Inflammatory macrophage treated with lipopolysaccharide for 4 hours (primary cell): ENCODE data around the gene MTERF1.
"Not testable (repeated sequence)": the region's sequence is repeated elsewhere in the genome, so short reads cannot be mapped to it uniquely, and the experiment has no call there.

ENCODE experiments used
- DNase-seq: peaks from one replicate; pipeline ENCODE4 v3.0.0-alpha.2; 2020

MTERF1 gene

DNA sequence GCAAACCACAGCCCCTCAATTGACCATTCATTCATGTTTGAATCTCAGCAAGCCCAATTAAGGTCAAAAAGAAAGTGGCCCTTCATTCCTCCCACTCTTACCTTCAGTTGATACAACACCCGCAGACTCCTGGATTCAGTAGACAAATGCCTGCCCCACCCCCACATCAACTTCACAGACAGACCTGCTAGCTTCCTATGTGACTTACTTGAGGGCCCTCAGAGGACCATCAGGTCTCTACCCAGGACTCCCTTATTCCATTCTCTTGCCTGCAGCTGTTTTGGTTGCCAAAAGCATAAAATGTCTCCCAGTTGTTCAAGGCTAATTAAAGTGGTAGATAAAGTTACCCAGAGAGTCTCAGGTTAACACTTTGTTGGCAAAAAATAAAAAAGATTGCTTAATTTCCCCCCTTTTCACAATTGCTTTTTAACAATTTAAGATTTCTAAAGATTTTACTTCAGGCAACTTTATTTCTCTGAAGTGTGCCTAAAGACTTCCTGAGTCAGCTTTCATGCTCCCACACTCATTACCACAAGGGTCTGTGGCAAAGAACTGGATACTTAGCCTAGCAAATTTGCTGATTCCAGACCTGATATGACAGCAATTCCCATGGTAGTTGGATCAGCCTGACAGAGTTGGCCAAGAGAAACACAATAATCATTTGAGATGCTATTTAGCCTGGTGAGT, 3.3 kb upstream of the MTERF1 start:
- DNase-seq = no peak

DNA sequence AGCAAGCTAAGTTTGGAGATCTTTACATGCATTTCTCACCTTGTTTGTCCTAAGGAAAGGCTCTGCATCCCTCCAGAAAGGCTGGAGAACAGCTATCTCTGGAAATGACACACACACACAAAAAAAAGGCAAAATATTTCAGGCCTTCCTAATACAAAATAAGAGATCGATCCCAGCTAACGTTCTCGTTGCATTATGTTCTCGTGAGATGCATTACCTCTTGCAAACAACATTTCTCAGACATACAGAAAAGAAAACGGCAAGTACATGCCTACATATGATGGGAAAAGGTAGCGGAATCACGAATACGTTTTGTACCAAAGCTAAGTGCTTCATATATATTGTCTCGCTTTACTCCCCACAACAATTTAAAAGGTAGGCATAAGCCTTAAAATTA, 488 bp downstream of the MTERF1 start:
- DNase-seq = no peak

DNA sequence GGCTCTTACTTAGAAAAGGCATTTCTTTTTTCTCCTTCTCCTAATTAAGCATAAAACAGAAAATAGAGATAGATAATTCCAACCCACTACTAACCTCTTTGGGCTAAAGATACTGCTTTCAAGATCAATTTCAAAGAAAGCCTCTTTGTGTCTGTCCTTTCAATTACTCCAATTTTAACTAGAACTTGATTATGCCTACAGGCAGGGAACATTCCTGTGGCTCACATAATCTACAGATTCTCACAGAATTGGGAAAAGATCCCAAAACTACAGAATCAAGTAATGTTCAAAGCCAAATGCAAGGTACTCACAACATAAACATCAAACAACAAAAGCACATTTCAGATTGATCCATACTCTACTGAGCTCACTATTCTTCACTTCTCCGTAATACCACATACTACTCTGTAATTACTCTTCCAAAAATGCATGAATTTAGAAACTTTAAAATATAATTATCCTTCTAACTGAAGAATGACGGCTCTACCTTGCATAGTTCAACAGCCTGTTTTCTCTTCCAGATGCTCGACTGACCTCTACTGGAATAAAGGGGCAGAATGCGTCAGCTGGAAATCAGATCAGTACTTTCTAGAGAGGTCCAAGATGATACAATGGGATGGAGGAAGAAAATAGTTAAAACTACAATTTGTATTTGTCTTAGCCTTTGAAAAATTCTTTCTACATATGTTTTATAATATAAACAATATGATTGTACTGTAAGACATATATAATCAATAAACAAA, 3.9 kb downstream of the MTERF1 start:
- DNase-seq = no peak

DNA sequence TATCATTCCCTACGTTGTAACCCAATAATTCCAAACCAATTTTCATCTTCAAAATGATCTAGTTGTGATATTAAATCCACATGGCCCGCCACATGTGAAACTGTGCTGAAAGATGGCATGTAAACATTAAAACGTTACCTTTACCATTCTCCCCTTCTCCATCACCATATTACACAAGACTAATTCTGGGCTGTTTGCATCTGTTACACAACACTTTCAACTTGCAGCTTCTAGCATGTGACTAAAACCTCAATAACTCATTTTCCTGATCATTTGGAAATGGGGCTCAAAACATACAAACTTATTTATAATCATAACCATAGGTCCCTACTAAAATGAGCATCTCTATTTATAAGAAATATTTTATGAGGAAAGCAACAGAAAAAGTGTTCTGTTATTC, 4.7 kb downstream of the MTERF1 start:
- peak; percentile 39 for DNase-seq

DNA sequence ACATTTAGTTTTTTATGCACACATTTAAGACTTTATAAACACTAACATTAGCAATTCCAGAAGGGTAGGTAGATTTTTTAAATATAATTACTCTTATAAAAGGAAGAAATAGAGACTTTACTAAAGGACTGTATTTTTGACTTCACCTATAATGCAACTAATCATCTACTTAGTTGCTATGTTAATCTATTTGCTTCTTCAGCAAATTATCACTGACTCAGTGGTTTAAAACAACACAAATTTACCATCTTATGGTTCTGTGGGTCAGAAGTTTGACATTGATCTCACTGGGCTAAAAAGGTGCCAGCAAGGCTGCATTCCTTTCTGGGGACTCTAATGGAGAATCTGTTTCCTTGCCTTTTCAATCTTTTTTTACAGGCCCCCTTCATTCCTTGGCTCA, 7.6 kb downstream of the MTERF1 start:
- DNase-seq = no peak

DNA sequence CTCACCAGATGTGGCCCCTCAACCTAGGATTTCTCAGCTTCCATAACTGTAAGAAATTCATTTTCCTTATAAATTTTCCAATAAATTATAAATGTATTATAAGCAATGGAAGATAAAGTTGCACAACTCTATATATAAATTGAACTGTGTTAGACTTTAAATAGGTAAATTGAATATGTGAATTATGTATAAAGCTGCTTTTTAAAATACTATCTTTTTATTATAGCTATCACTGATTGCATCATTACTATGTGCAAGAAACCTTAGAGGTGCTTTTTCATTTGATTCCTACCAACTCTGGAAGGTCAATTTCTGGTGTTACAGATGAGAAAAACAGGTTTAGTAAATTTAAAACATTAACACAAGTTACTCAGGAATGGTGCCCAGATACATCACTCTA, 8.4 kb downstream of the MTERF1 start:
- DNase-seq = no peak

DNA sequence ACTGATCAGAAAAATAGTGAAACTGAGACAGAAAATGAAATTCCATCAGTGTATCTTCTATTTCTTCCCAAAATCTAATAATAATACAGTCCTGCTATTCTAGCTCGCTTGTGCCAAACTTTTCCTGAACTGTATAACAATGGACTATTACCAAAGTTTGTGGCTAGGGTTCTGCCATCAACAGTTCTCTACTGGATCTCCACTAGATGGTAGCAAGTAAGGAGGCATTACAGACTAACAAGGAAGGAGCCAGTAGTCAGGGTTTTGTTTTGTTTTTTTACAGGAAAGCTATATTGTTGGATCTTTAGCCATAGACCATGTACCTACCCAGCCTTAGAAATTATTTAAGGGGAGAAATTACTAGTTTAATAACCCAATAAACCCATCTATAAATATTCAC, 10.8 kb downstream of the MTERF1 start:
- DNase-seq = no peak

DNA sequence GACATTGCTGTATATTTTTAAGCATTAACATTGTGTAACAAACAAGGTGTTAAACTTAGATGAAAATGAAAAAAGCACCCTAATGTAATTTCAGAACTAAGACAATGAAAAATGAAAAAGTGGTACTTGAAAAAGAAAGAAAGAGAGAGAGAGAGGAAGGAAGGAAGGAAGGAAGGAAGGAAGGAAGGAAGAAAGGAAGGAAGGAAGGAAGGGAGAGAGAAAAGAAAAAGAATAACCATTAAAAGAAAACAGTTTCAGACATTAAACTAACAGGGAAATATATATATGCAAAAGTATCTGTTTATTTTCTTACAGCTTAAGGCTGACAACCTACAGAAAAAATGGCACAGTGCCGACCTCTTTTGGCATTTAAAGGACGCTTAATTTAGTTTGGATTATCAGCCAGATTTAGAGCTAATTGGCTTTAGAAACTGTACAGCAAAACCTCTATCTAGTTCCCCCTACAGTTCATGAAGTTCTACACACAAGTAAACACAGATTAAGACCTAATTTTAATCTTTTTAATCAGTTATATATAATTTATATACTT, 13.8 kb downstream of the MTERF1 start:
- DNase-seq = no peak

DNA sequence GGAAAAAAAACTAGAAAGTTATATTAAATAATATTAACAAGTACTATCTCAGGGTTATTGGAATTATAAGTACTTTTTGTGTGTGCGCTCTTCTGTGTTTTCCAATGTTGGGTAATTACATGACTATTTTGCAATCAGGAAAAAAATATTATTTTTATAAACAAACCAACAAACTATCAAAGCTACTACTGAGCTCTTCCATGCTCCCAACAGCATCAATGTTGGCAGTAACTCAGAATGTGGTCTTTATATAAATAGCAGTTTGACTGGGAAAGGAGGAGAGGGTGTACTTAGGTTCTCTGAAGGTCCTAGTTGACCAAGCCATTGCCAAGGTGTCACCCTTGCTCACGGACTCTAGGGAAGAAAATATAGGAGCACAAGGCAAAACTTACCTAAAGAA, 15.0 kb downstream of the MTERF1 start:
- DNase-seq = no peak

DNA sequence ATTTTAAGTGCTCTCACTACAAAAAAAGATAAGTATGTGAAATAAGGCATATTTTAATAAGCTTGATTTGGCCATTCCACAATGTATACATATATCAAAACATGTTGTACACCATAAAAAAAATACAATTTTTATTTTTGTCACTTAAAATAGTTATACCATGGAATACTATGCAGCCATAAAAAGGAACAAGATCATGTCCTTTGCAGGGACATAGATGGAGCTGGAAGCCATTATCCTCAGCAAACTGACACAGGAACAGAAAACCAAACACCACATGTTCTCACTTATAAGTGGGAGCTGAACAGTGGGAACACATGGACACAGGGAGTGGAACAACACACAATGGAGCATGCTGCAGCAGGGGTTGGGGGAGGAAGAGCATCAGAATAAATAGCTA, 15.9 kb downstream of the MTERF1 start:
- DNase-seq = not testable (repeated sequence)

DNA sequence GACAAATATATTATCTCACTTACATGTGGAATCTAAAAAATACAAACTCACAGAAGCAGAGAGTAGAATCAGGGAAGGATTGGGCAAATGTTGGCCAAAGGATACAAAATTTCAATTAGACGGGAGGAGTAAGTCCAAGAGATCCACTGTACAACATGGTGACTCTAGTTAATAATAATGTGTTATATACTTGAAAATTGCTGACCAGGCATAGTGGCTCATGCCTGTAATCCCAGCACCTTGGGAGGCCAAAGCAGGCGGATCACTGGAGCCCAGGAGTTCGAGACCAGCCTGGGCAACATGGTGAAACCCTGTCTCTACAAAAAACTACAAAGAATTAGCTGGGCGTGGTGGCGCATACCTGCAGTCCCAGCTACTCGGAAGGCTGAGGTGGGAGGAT, 16.4 kb downstream of the MTERF1 start:
- DNase-seq = no peak

DNA sequence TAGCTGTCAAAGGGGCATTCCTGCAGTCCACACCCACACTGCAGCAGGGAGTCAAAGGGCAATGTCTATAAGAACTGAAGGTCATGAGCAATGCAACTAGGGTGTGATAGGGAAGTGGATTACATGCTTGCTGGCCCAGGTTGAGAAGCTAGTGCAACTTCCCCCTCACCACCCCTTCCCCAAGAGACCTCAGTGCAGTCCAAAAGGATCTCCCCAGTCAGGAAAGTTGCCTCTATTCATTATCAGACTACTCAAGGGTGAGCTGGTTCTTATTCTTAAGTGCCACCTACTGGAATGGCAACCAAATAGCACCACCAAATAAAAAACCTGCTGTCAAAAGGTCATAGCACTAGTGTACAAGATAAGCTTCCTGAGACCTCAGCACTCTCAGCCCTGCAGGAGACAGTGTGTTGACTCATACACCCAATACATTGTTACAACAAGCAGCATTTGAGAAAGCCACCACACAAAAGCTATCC, 28.2 kb downstream of the MTERF1 start:
- DNase-seq = peak; percentile 46

DNA sequence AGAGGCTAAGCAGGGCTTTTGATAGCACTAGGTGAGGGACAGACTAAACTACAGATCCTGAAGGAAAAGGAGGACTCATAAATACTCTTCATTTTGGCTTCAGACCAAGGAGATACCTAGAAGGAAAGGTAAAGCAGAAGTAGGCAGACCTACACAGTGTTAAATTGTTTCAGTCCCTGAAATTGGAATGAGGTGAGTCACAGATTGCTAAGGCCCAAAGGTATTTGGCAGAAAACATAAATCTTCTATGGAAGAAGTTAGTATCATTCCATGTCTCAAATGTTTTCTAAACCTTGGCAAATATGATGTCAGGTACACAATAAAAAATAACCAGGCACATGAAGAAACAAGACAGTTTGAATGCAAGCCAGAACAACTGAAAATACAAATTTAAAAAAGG, 30.0 kb downstream of the MTERF1 start:
- DNase-seq = no peak

DNA sequence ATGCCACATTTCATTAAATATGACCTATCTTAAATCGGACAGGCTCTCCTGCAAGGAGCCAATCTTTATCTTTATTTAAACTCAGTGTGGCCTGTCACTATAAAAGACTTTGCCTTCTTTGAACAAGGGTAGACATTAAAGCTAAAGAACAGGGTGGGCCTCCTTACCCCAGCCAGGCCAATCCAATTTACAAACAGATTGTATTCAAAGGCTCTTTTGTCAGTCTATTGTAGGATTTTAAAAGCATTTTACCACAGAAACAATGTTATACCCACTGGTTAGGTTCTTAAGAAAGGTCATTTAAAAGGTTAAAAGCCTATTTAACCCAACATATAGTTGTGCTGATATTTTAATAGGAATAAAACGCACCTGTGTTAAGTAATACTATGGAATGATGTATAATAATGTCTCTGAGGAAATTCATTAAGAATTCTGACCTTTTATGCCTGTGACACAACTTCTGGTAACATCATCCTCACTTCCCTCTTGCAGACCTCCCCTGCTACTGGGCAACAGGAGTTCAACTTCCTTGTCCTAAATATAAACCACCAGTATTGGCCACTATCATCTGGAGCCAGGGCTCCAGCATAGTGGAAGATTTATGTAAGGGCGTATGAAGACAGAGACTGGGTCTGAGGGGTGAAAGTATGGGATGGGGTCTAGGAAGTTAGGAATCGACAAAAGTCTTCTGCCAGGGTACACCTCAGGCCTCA, 32.5 kb downstream of the MTERF1 start:
- DNase-seq = peak; percentile 68

DNA sequence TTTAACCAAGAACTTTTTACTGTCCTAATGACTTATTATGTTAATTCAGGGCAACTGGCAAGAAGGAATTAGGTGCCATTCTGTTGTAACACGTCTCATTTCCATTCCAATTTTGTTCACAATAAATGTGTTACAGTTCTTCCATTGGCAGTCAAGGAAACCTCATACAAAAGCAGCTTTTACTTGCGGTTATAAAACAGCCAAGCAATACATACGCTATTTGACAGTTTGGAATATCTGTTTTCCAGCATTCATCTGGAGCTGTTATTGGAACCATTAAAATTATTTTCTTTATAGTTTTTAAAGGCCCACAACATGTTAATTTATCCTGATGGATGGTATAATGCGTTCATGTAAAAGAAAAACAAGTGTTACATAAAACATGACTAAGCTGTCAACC, 33.3 kb downstream of the MTERF1 start:
- DNase-seq = no peak

DNA sequence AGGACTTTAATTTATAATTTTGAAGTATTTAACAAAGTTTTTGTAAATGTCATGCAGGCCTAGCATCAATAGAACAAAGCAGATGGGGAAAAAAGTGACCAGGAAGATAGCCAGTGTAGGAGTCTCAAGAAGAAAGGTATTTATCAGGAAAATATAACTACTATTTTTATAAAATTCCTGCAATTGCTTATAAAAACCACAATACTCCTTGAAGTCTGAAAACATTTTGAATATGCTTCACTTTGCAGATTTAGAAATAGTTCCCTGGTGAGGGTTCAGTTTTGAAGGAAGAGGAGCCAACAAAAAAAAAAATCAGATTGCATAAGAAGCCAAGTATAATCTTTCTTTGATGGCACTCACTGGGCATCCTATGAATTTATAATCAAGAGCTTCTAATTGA, 34.1 kb downstream of the MTERF1 start:
- no peak for DNase-seq

DNA sequence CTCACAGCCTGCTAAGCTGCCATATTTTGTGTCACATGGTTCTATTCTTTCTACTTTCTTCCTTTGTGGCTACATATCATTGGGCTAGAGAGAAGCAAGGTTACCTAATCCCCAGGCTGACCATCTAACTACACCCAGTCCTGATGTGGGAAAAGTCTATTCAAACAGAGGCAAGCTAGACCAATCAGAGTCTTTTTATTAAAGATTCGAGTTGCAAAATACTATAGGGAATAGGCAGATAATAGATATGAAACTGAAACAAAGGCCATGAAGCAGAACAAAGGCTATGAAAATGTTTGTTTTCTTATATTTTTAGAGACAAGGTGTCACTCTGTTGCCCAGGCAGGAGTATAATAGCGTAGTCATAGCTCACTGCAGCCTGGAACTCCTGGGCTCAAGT, 36.7 kb downstream of the MTERF1 start:
- DNase-seq = peak; percentile 1

DNA sequence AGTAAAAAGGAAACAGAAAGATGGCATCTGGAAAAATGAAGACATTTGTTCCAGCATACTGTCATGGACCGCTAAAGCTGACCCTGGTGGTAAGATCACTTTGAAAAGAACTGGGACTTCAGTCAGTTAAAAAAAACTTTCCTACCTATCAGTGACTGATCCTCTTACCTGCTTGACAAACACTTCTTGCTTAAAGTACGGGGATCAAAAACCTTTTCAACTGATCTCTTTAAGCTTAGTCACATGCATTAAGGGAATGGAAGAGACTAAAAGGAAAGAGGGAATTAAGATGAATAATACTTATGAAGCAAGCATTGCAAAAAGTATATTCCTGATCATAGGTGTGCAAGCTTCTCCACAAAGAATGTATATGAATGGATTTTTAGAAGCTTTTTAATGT, 42.1 kb downstream of the MTERF1 start:
- DNase-seq = no peak

DNA sequence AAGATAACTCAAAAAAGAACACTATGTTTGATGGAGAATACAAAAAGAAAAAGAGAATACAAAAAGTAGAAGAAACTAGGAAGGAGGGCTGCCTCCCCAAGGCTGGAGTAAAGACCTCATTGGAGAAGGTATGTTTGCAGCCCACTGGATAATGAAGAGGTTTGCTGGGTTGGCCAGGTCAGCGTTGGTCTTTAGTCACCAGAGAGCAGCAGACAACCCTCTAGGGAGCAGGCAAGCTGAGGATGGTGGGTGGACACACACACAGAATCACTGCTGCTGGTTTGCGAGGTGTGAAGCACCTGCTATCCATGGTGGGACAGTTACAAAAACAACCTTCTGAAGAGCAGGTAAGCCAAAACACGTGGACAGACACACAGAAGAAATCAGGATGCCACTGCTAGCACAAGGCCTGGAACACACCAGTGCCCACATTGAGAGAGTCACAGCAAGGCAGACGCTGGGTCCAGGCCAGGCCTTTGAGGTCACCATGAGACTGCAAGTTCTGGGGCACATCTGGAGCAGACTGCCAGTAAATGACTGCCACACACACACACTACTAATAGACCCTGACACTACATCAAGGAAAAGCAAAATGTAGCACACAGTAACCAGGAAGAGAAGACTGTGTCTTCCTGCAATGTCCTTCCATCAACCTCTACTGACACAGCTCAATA, 43.0 kb downstream of the MTERF1 start:
- no peak for DNase-seq

DNA sequence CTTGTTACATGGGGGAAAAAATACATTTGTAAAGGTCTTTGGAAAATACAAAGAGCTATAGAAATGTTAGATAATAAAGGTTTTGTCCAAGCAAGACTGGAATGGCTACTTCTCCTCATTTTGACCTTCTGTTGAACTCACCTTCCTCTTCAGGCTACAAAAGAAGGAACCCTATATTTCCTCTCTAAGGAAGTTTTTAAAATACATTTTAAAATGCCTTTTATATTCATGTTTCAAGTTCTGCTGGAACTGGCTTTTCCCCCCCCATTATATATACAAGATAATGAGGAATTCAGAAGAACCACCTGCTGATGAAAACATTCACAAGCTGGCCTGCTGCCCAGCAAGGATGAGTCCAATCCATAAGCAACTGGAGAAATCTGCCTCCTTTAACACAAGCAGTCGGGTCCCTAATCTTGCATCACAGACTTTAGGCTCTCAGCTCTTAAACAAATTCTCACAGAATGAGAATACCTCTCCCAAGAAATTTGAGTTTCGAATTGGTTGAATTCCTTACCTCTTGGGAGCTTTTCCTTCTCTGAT, 44.6 kb downstream of the MTERF1 start:
- no peak for DNase-seq

DNA sequence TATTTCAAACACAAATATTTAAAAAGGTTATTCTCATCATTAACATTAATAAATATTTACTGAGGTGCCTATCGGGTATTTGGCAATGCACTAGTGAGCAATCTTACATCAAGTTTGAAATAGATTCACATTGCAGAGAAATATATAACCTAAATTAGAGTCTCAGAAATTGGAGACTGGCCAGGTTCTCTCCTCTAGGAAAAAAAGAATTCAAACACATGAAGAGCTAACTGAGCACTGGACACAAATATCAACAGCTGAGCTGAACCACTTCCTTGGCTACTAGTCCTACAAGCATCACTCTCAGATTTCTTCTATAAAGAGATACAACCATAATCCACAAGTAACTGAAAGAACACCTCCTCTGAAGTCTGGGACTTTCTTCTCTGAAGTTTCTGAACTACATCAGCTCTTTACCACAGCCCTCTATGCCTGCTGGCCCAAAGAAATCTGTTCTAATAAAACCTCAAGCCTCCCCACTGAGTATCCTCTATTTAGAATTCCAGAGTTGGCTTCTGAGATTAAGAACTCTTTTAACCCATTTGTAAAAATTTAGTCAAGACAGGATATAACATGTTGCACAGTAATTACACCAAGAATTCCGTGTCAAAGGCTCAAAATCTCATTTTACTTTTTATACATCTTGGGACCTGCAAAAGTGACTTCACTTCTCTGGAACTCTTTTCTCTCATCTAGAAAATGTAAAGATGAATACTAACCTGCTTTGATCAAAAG, 45.2 kb downstream of the MTERF1 start:
- DNase-seq = no peak

DNA sequence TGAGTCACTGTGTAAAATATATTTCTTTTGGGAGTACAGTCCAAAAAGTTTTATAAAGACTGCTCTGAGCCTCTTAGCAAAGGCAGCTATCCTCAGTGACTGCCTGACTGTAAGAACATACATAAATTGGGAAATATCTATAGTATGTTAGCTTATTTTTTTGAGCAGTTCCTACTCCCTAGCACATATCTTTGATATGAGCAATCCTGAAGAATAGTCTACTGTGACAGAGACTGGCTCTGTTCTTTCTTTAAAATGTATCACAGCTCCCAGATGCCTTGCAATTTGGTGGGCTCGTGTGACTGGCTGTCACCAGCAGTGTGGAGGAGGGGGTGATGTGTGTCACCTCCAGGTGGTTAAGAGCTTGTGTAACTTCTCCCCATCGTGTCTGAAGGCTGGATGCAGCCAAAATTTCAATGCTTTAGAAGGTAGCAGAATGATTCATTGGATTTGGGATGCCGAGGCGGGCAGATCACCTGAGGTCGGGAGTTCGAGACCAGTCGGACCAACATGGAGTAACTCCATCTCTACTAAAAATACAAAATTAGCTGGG, 47.9 kb downstream of the MTERF1 start:
- no peak for DNase-seq
